B cell (primary cell): ENCODE data around the gene TMBIM1. TPM values are rescaled to one million over a fixed set of nuclear protein-coding genes. Genes with fewer than 3 reads are reported as not detected.

ENCODE experiments used
- ATAC-seq: fragments of 200-7000 bp; cut with Tn5 transposase; one replicate; pipeline ENCODE4 v1.10.0; 2021; ENCODE audit warnings: low read depth, mild to moderate bottlenecking, moderate number of reproducible peaks, moderate library complexity
- CTCF ChIA-PET: fragments of 350-600 bp; sonication (Branson Sonifier 250); formaldehyde crosslinking; loops from one replicate; lab custom pipeline; 2021; ENCODE audit warnings: antibody characterized with exemption, inconsistent platforms; lab: Charles Lee
- POLR2A ChIA-PET: fragments of 350-600 bp; sonication (Branson Sonifier 250); formaldehyde crosslinking; loops from one replicate; lab custom pipeline; 2021; ENCODE audit warnings: antibody characterized with exemption; lab: Charles Lee
- DNase-seq: peaks from one replicate; pipeline ENCODE4 v3.0.0; 2013
- H2AFZ ChIP-seq: 2 replicates; pipeline ENCODE4 v1.6.1; 2012; ENCODE audit warnings: mild to moderate bottlenecking, low read depth, low read length; ENCODE audit not compliant: insufficient read depth, poor library complexity, severe bottlenecking
- H3K27ac ChIP-seq, 2 donors: 1 replicate in 1 of 2; 2 replicates in 1 of 2; pipeline ENCODE4 v1.5.1; 2012 to 2013; ENCODE audit warnings: low read length in 2 of 2, mild to moderate bottlenecking in 2 of 2, moderate library complexity in 1 of 2
- H3K27me3 ChIP-seq, 4 experiments: fragments of 200-600 bp in 1 of 4; sonication (generic) in 1 of 4; replicated peaks in 1 of 4; 1 replicate in 2 of 4; 2 replicates in 2 of 4; pipeline versions ENCODE4 v1.6.1 to v1.7.0; 2013 to 2016; ENCODE audit warnings: low read length in 3 of 4, mild to moderate bottlenecking in 2 of 4, mixed read lengths in 1 of 4, moderate library complexity in 1 of 4; ENCODE audit not compliant: insufficient read depth in 4 of 4, control insufficient read depth in 3 of 4; ENCODE audit errors: control extremely low read depth in 1 of 4
- H3K36me3 ChIP-seq, 2 experiments: replicated peaks in 1 of 2; 1 replicate in 1 of 2; 2 replicates in 1 of 2; pipeline versions ENCODE4 v1.6.1 to v1.7.1; 2013; ENCODE audit warnings: low read length in 1 of 2; ENCODE audit not compliant: insufficient read depth in 2 of 2, control insufficient read depth in 1 of 2; ENCODE audit errors: control extremely low read depth in 1 of 2, extremely low read depth in 1 of 2
- H3K4me1 ChIP-seq, 2 donors: fragments of 200-600 bp in 1 of 2; sonication (generic) in 1 of 2; 1 replicate in 1 of 2; 2 replicates in 1 of 2; pipeline versions ENCODE4 v1.5.1 to v1.6.1; 2013 to 2017; ENCODE audit warnings: low read length in 2 of 2; ENCODE audit not compliant: control insufficient read depth in 2 of 2, insufficient read depth in 2 of 2
- H3K4me2 ChIP-seq: replicated peaks from 2 replicates; pipeline ENCODE3; 2012; ENCODE audit warnings: mild to moderate bottlenecking, low read depth, low read length; ENCODE audit not compliant: poor library complexity, severe bottlenecking
- H3K4me3 ChIP-seq, 5 experiments: fragments of 200-600 bp in 1 of 5; sonication (generic) in 1 of 5; 1 replicate in 3 of 5; 2 replicates in 2 of 5; pipeline versions ENCODE4 v1.5.1 to v1.7.0; 2011 to 2016; ENCODE audit warnings: low read length in 4 of 5, mild to moderate bottlenecking in 4 of 5, low read depth in 2 of 5, control low read depth in 1 of 5, moderate library complexity in 1 of 5; ENCODE audit not compliant: insufficient read depth in 1 of 5; ENCODE audit errors: control extremely low read depth in 1 of 5, extremely low read depth in 1 of 5
- H3K79me2 ChIP-seq: fragments of 200-600 bp; sonication (generic); one replicate; pipeline ENCODE4 v1.6.0; 2016; ENCODE audit warnings: low read length; ENCODE audit not compliant: control insufficient read depth, insufficient read depth
- H3K9ac ChIP-seq: fragments of 200-600 bp; sonication (generic); 2 replicates; pipeline ENCODE4 v1.6.1; 2017; ENCODE audit warnings: mild to moderate bottlenecking, low read length, moderate library complexity
- H3K9me3 ChIP-seq, 3 donors: one replicate each; pipeline versions ENCODE4 v1.6.1 to v1.7.1; 2013; ENCODE audit warnings: low read length in 2 of 3; ENCODE audit not compliant: control insufficient read depth in 2 of 3, insufficient read depth in 1 of 3; ENCODE audit errors: control extremely low read depth in 1 of 3
- H4K20me1 ChIP-seq: 2 replicates; pipeline ENCODE4 v1.6.0; 2012; ENCODE audit warnings: mild to moderate bottlenecking, low read length; ENCODE audit not compliant: insufficient read depth, control insufficient read depth, poor library complexity, severe bottlenecking
- H3K27ac Mint-ChIP-seq: one replicate; pipeline ENCODE4 v1.8.0; 2021; ENCODE audit warnings: mixed read lengths
- H3K27me3 Mint-ChIP-seq: one replicate; pipeline ENCODE4 v1.8.0; 2021; ENCODE audit warnings: mixed read lengths
- H3K4me1 Mint-ChIP-seq: one replicate; pipeline ENCODE4 v1.8.0; 2021; ENCODE audit warnings: mixed read lengths
- H3K4me3 Mint-ChIP-seq: one replicate; pipeline ENCODE4 v1.8.0; 2021; ENCODE audit warnings: mixed read lengths
- H3K9me3 Mint-ChIP-seq: one replicate; pipeline ENCODE4 v1.8.0; 2022; ENCODE audit warnings: mixed read lengths; ENCODE audit not compliant: insufficient read depth
- EZH2 ChIP-seq: IDR thresholded peaks from 2 replicates; pipeline ENCODE4 v1.6.1; 2012; ENCODE audit warnings: borderline replicate concordance, low read depth, mild to moderate bottlenecking, moderate library complexity, low read length; ENCODE audit not compliant: insufficient read depth, poor library complexity, severe bottlenecking
- WGBS: methylation state at CpG from one replicate; pipeline ENCODE4 v1.1.5; 2013; ENCODE audit warnings: missing lambda C conversion rate; ENCODE audit not compliant: insufficient coverage; 5-methylcytosine and 5-hydroxymethylcytosine counted together
- intact Hi-C: fragments of 100-400 bp; cut with micrococcal nuclease; formaldehyde crosslinking; loops from one replicate; pipeline ENCODE4 v1.10.0; 2022
- polyA plus RNA-seq: library from polyadenylated mRNA; depleted of rRNA; stranded (reverse); fragments of >200 nt; gene quantifications from 2 replicates; pipeline ENCODE4 v1.2.3, GENCODE V29; 2012
- total RNA-seq, 2 donors: library from RNA; stranded (reverse); fragments of 120-200 nt in 1 of 2; gene quantifications; 1 replicate in 1 of 2; 2 replicates in 1 of 2; pipeline versions ENCODE4 v1.2.3 to v1.2.4, GENCODE V29; 2013 to 2022
- TF ChIP-seq, protein P1 (sequence below): fragments of 200-600 bp; IDR thresholded peaks from one replicate; pipeline ENCODE4 v1.8.0; 2022; ENCODE audit warnings: antibody characterized with exemption, mild to moderate bottlenecking

Gene TMBIM1
- total and polyA plus RNA-seq, 2 donors (not counting 1 experiment from before 2014, with no cell fraction given): 68.7 to 137 TPM

- Mint-ChIP-seq H3K4me3 (no peak overlapping the region), H3K27me3 (no peaks in the 10 kb centered on the region), H3K4me1 (no peaks in the 10 kb centered on the region), H3K27ac (peak overlapping the region; percentile 13), H3K9me3 (no peaks in the 10 kb centered on the region)
- WGBS: 100% methylated on average over 1 of the region's 2 CpGs
- Histone ChIP-seq H2AFZ (no peak overlapping the region), H3K27ac (peak overlapping the region in 1 of 2 donors; percentile 42), H3K4me3 (no peak overlapping the region), H3K36me3 (peaks cover 4 to 93% of the 10 kb centered on the region in 2 experiments), H3K4me1 (no peaks in the 10 kb centered on the region), H3K9ac (no peak overlapping the region), H3K27me3 (no peaks in the 10 kb centered on the region), H3K4me2 (no peak overlapping the region), H4K20me1 (peaks cover 83% of the 10 kb centered on the region), H3K79me2 (peaks cover 52% of the 10 kb centered on the region), H3K9me3 (no peaks in the 10 kb centered on the region)
- no peak for ATAC-seq
- ChIA-PET CTCF (interaction anchor here (3.8 kb wide), 1 partner anchor 12 kb away, joined by 15 read pairs; no protein-coding TSS in a partner anchor), POLR2A (no interaction called here)
- no peak for TF ChIP-seq EZH2
- TF ChIP-seq, protein P1, sequence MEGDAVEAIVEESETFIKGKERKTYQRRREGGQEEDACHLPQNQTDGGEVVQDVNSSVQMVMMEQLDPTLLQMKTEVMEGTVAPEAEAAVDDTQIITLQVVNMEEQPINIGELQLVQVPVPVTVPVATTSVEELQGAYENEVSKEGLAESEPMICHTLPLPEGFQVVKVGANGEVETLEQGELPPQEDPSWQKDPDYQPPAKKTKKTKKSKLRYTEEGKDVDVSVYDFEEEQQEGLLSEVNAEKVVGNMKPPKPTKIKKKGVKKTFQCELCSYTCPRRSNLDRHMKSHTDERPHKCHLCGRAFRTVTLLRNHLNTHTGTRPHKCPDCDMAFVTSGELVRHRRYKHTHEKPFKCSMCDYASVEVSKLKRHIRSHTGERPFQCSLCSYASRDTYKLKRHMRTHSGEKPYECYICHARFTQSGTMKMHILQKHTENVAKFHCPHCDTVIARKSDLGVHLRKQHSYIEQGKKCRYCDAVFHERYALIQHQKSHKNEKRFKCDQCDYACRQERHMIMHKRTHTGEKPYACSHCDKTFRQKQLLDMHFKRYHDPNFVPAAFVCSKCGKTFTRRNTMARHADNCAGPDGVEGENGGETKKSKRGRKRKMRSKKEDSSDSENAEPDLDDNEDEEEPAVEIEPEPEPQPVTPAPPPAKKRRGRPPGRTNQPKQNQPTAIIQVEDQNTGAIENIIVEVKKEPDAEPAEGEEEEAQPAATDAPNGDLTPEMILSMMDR: no peak
- intact Hi-C loops: no loop called here
- DNase-seq: no peak
These were observed 47.6 kb downstream of the TMBIM1 start for GRCh38 chr2:218244665-218245064.

- Histone ChIP-seq H3K4me2 (no peak overlapping the region), H3K27me3 (no peaks in the 10 kb centered on the region), H3K9me3 (no peaks in the 10 kb centered on the region), H3K9ac (no peak overlapping the region), H3K36me3 (peaks cover 4 to 91% of the 10 kb centered on the region in 2 experiments), H3K79me2 (peaks cover 56% of the 10 kb centered on the region), H3K4me3 (no peak overlapping the region), H3K4me1 (no peaks in the 10 kb centered on the region), H2AFZ (no peak overlapping the region), H3K27ac (peak overlapping the region in 1 of 2 donors; percentile 42), H4K20me1 (peaks cover 82% of the 10 kb centered on the region)
- intact Hi-C loops: no loop called here
- Mint-ChIP-seq H3K27me3 (no peaks in the 10 kb centered on the region), H3K9me3 (no peaks in the 10 kb centered on the region), H3K4me3 (no peak overlapping the region), H3K27ac (no peak overlapping the region), H3K4me1 (no peaks in the 10 kb centered on the region)
- ATAC-seq: no peak
- no CpG with 5 or more reads among the region's 1 CpG for WGBS
- CTCF ChIA-PET: interaction anchor here (3.8 kb wide), 1 partner anchor 12 kb away, joined by 15 read pairs; no protein-coding TSS in a partner anchor
- no peak for TF ChIP-seq EZH2
- TF ChIP-seq, protein P1: no peak
- DNase-seq: no peak
- POLR2A ChIA-PET: no interaction called here
These were observed 48.1 kb downstream of the TMBIM1 start for GRCh38 chr2:218244204-218244603.
